Activated T-cell treated with anti-CD3 and anti-CD28 coated beads for 1 hour (primary cell): ENCODE measurements around the gene SRSF5.
"Not testable (repeated sequence)": the region's sequence is repeated elsewhere in the genome, so short reads cannot be mapped to it uniquely, and the experiment has no call there.

Experiments used
- DNase-seq: peaks from one replicate; pipeline ENCODE4 v3.0.0-alpha.2; 2020; ENCODE audit warnings: low read depth

The SRSF5 gene

GRCh38 chr14:69766984-69767368 lies at the start of gene SRSF5:
SRSF5 (plus strand) TSS chr14:69767142; CDS start chr14:69768157, 1,015 bp downstream.
- DNase-seq, result peak; percentile 89

GRCh38 chr14:69718614-69719013 lies 48.3 kb upstream of the SRSF5 start:
- not testable (repeated sequence) for DNase-seq

- no peak for DNase-seq
Measured at GRCh38 chr14:69719501-69719951, 47.4 kb upstream of the SRSF5 start.

- DNase-seq, result no peak
Measured at GRCh38 chr14:69720912-69721311, 46.0 kb upstream of the SRSF5 start.

- DNase-seq, result peak; percentile 87
Measured at GRCh38 chr14:69726761-69727511, 40.0 kb upstream of the SRSF5 start.

- DNase-seq, result no peak
Measured at GRCh38 chr14:69727860-69728259, 39.1 kb upstream of the SRSF5 start.

GRCh38 chr14:69731919-69732598 lies 34.9 kb upstream of the SRSF5 start:
- not testable (repeated sequence) for DNase-seq

- not testable (repeated sequence) for DNase-seq
Measured at GRCh38 chr14:69736405-69736804, 30.5 kb upstream of the SRSF5 start.

GRCh38 chr14:69741055-69741454 lies 25.9 kb upstream of the SRSF5 start:
- DNase-seq, result no peak

GRCh38 chr14:69749956-69750355 lies 17.0 kb upstream of the SRSF5 start:
- no peak for DNase-seq

- no peak for DNase-seq
Measured at GRCh38 chr14:69750495-69750894, 16.4 kb upstream of the SRSF5 start.

GRCh38 chr14:69752773-69753172 lies 14.2 kb upstream of the SRSF5 start:
- no peak for DNase-seq

- DNase-seq, result no peak
Measured at GRCh38 chr14:69753860-69754259, 13.1 kb upstream of the SRSF5 start.

- no peak for DNase-seq
Measured at GRCh38 chr14:69754487-69754886, 12.5 kb upstream of the SRSF5 start.

GRCh38 chr14:69755296-69755695 lies 11.6 kb upstream of the SRSF5 start:
- no peak for DNase-seq

GRCh38 chr14:69755784-69756183 lies 11.2 kb upstream of the SRSF5 start:
- no peak for DNase-seq

- DNase-seq, result no peak
Measured at GRCh38 chr14:69756298-69756697, 10.6 kb upstream of the SRSF5 start.

GRCh38 chr14:69760810-69761209 lies 6.1 kb upstream of the SRSF5 start:
- DNase-seq, result no peak

- DNase-seq, result no peak
Measured at GRCh38 chr14:69763761-69764510, 3.0 kb upstream of the SRSF5 start.

- peak; percentile 79 for DNase-seq
Measured at GRCh38 chr14:69767369-69767999, 542 bp downstream of the SRSF5 start.

GRCh38 chr14:69768873-69769272 lies 1.9 kb downstream of the SRSF5 start:
- DNase-seq, result no peak

- DNase-seq, result no peak
Measured at GRCh38 chr14:69769623-69770022, 2.7 kb downstream of the SRSF5 start.
